Right cardiac atrium (tissue), 5 donors: ENCODE data around the gene ACTG2. TPM values are rescaled to one million over a fixed set of nuclear protein-coding genes. Genes with fewer than 3 reads are reported as not detected.

Experiments used
- polyA plus RNA-seq: library from polyadenylated mRNA; stranded (reverse); fragments of 200-250 nt; gene quantifications from one replicate; pipeline ENCODE4 v1.2.3, GENCODE V29; 2013
- total RNA-seq, 4 donors: library from RNA; stranded (reverse); fragmentation: NEBNext Ultra II Directional; extraction: Animal tissue kit (Norgen Biotek cat#: 25700); gene quantifications; one replicate each; pipeline ENCODE4 v1.2.1, GENCODE V29; 2021
- donor health status: healthy with polysubstance abuse.
- donor health status: DM: no; HTN: yes; CAD: no.
- donor health status: DM: no; HTN: no; CAD: no.
- donor health status: DM: no; HTN: yes; CAD: no; lungs with severe emphysema.
- donor health status: DM: yes; HTN: yes; CAD: no.

ACTG2 gene
- total and polyA plus RNA-seq, 5 donors, result 1.4 to 33.6 (median 6.7) TPM

Other genes with a start within 250 kb of the ACTG2 start
- 10 to 100 TPM; 19.2 to 30.2 (median 26.2) TPM for gene TPRKB, start 155.7 kb upstream of the ACTG2 start, total RNA-seq
- 74.1 TPM for gene TPRKB, start 155.7 kb upstream of the ACTG2 start, polyA plus RNA-seq
- 10 to 100 TPM; 13.0 to 16.2 (median 14.4) TPM for gene DUSP11, start 112.9 kb upstream of the ACTG2 start, total RNA-seq
- gene DUSP11, start 112.9 kb upstream of the ACTG2 start, polyA plus RNA-seq, result 14.7 TPM
- not detected for gene C2orf78, start 108.8 kb upstream of the ACTG2 start, total RNA-seq
- not detected for gene C2orf78, start 108.8 kb upstream of the ACTG2 start, polyA plus RNA-seq
- 10 to 100 TPM; 33.6 to 48.0 (median 41.3) TPM for gene STAMBP, start 64.0 kb upstream of the ACTG2 start, total RNA-seq
- gene STAMBP, start 64.0 kb upstream of the ACTG2 start, polyA plus RNA-seq, result 36.0 TPM
- 10 to 100 TPM; 20.2 to 29.0 (median 26.7) TPM for gene DGUOK, start 33.9 kb downstream of the ACTG2 start, total RNA-seq
- 47.4 TPM for gene DGUOK, start 33.9 kb downstream of the ACTG2 start, polyA plus RNA-seq
- gene TET3, start 91.9 kb downstream of the ACTG2 start, total RNA-seq, result 1 to 10 TPM; 2.5 to 3.3 (median 2.9) TPM
- 1.1 TPM for gene TET3, start 91.9 kb downstream of the ACTG2 start, polyA plus RNA-seq